Activated naive CD4-positive, alpha-beta T cell treated with anti-CD3 and anti-CD28 coated beads, Interleukin-2, amount 10 ng/mL, durations not matched to agents 7 days and 5 days (primary cell): Measurements from ENCODE around the gene MFAP3.
"Not testable (repeated sequence)": the region's sequence is repeated elsewhere in the genome, so short reads cannot be mapped to it uniquely, and the experiment has no call there.

ENCODE experiments used
- CTCF ChIA-PET: fragments of 350-600 bp; sonication (Branson Sonifier 250); formaldehyde crosslinking; loops from one replicate; lab custom pipeline; 2021; ENCODE audit warnings: antibody characterized with exemption; lab: Charles Lee
- DNase-seq: peaks from one replicate; pipeline ENCODE4 v3.0.0-alpha.2; 2020
- H3K27ac Mint-ChIP-seq: one replicate; pipeline ENCODE4 v1.8.0; 2021; ENCODE audit warnings: mild to moderate bottlenecking, moderate library complexity, mixed read lengths
- H3K27me3 Mint-ChIP-seq: one replicate; pipeline ENCODE4 v1.8.0; 2021; ENCODE audit warnings: mild to moderate bottlenecking, mixed read lengths
- H3K36me3 Mint-ChIP-seq: one replicate; pipeline ENCODE4 v1.8.0; 2021; ENCODE audit warnings: mixed read lengths
- H3K4me1 Mint-ChIP-seq: one replicate; pipeline ENCODE4 v1.8.0; 2021; ENCODE audit warnings: mixed read lengths
- H3K4me3 Mint-ChIP-seq: one replicate; pipeline ENCODE4 v1.8.0; 2021; ENCODE audit warnings: mild to moderate bottlenecking, moderate library complexity, mixed read lengths
- H3K9me3 Mint-ChIP-seq: one replicate; pipeline ENCODE4 v1.8.0; 2021; ENCODE audit warnings: mixed read lengths

MFAP3 gene

DNA sequence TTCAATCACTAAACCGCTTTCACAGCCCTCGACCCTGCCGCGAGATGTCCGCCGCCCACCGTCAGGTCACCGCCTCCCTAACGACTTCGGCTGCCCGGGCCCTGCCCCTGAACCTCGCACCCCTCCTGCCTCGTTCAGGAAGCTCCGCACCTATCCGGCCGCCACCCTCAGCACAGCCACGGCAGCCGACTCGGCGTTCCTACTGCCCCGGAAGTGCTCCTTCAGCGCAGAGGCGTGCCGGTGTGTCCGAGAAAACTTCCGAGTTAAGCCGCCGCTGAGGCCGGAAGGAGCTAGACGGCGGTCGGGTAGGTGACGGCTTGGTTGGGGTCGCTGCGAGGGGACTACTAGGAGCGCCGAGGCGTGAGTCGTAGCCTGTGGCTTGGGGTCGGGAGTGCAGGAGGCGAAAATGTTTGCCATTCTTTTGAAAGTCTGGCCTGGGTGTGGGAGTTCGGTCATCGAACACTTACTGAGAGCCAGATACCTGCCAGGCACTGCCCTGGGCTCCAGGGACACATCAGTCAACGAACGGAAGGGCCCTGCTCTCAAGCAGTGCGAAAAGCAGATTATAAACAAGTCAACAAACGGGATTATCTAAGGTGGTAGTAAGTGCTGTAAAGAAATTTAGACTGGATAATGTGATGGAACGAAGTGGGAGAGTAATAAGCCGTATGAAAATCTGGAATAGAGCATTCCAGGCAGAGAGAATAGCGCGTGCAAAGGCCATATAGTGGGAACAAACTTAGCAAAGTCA, at the start of gene MFAP3, which contains the start of gene FAM114A2:
MFAP3 (plus strand) TSS at position 261 of the 751 bp plus-strand sequence. CDS start 10,756 bp downstream, outside the sequence.
FAM114A2 (minus strand) TSS at position 204 of the 751 bp plus-strand sequence. CDS start 3,957 bp downstream, outside the sequence.
- Mint-ChIP-seq H3K27ac (peak within 1 kb of the TSS; percentile 96), H3K4me1 (peaks cover 46% of the 10 kb centered on the region), H3K27me3 (no peaks in the 10 kb centered on the region), H3K4me3 (peak within 1 kb of the TSS; percentile 89), H3K9me3 (no peaks in the 10 kb centered on the region), H3K36me3 (peaks cover 12% of the 10 kb centered on the region)
- peak; percentile 94 for DNase-seq
- CTCF ChIA-PET, result interaction anchor here (1.3 to 1.7 kb wide), 2 partner anchors 11 to 33 kb away, joined by 3 to 4 read pairs; no protein-coding TSS in a partner anchor

DNA sequence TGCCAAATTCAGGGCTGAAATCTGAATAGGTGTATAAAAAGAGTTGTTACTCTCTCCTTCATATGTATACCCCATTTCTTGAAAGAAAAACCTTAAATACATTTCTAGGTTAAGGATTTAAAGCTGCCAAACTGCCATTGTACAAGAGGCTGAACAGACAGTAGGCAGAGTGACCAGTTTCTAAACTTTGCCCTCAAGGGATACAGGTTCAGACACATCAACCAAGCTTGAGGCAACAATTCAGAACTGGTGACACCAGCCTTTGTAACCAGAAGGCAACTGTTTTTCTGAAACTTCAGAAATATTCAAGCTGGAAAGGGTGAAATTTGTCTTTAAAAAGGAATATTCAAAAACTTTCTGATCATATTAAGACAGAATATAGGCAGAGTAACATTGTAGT, 47.6 kb upstream of the MFAP3 start:
- Mint-ChIP-seq H3K4me3 (no peak overlapping the region), H3K27ac (no peak overlapping the region), H3K4me1 (no peaks in the 10 kb centered on the region), H3K9me3 (no peaks in the 10 kb centered on the region), H3K27me3 (no peaks in the 10 kb centered on the region), H3K36me3 (peaks cover 14% of the 10 kb centered on the region)
- DNase-seq, result no peak
- CTCF ChIA-PET, result interaction anchor here (0.8 kb wide), 1 partner anchor 460 kb away, joined by 3 read pairs; no protein-coding TSS in a partner anchor

DNA sequence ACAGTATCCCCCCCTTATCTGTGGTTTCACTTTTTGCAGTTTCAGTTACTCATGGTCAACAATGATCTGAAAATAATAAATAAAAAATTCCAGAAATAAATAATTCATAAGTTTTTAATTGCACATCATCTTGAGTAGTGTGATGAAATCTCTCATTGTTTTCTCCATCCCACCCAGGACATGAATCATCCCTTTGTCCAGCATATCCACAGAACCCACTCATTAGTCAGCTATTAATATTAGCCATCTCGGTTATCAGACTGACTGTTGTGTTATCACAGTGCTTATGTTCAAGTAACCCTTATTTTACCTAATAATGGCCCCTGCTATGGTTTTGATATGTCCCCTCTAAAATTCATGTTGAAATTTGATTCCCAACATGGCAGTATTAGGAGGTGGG, 40.8 kb upstream of the MFAP3 start:
- Mint-ChIP-seq H3K4me1 (no peaks in the 10 kb centered on the region), H3K27ac (no peak overlapping the region), H3K36me3 (peaks cover 18% of the 10 kb centered on the region), H3K27me3 (no peaks in the 10 kb centered on the region), H3K4me3 (no peak overlapping the region), H3K9me3 (no peaks in the 10 kb centered on the region)
- DNase-seq, result no peak
- CTCF ChIA-PET, result no interaction called here

DNA sequence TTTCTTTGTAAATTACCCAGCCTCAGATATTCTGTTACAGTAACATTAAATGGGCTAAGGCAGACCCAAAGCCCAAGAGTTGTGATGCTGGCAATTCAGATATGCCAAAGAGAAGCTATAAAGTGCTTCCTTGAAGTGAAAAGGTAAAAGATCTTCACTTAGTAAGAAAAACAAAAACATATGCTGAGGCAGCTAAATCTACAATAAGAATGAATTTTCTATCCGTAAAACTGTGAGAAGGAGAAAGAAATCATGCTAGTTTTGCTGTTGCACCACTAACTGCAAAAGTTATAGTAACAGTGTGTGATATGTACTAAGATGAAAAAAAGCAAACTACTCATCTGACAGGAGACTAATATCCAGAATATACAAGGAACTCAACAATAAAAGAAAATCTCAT, 40.0 kb upstream of the MFAP3 start:
- no peak for DNase-seq
- CTCF ChIA-PET, result no interaction called here
- Mint-ChIP-seq H3K4me3 (no peak overlapping the region), H3K27me3 (no peaks in the 10 kb centered on the region), H3K36me3 (peaks cover 18% of the 10 kb centered on the region), H3K27ac (no peak overlapping the region), H3K4me1 (no peaks in the 10 kb centered on the region), H3K9me3 (no peaks in the 10 kb centered on the region)

DNA sequence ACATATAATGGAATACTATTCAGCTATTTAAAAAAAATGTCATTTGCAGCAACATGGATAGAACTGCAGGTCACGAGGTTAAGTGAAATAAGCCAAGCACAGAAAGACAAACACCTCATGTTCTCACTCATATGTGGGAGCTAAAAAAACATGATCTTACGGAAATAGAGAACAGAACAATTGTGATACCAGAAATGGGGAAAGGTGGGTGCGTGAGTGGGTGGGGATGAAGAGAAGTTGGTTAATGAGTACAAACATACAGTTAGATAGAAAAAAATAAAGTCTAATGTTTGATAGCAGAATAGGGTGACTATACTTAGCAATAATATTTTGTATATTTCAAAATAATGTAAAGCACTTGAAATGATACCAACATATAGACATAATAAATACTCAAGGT, 38.8 kb upstream of the MFAP3 start:
- CTCF ChIA-PET, result interaction anchor here (0.7 kb wide), 1 partner anchor 94 kb away, joined by 3 read pairs; no protein-coding TSS in a partner anchor
- Mint-ChIP-seq H3K27ac (no peak overlapping the region), H3K9me3 (no peaks in the 10 kb centered on the region), H3K36me3 (peaks cover 15% of the 10 kb centered on the region), H3K4me3 (no peak overlapping the region), H3K27me3 (no peaks in the 10 kb centered on the region), H3K4me1 (no peaks in the 10 kb centered on the region)
- DNase-seq, result no peak

DNA sequence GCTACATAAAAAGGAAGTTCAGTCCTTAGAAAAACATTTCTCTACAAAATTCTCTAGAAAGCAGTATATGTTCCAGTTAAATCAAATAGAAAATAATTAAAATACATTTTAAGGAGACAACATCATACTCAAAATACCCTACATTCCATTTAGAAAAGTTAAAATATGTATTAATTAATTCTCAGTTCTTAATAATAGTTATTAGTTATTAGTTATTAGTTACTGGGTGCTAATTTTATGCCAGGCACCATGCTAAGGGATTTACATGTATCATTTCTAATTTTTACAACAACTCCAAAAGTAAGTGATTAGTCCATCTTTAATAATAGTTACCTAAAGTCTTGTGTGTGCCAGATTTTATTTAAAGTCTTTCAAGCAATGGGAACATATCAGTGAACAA, 38.1 kb upstream of the MFAP3 start:
- H3K27me3 Mint-ChIP-seq, result no peaks in the 10 kb centered on the region
- peaks cover 15% of the 10 kb centered on the region for H3K36me3 Mint-ChIP-seq
- no peak overlapping the region for H3K4me3 Mint-ChIP-seq
- no peak overlapping the region for H3K27ac Mint-ChIP-seq
- no peaks in the 10 kb centered on the region for H3K4me1 Mint-ChIP-seq
- no peaks in the 10 kb centered on the region for H3K9me3 Mint-ChIP-seq
- no peak for DNase-seq
- CTCF ChIA-PET, result no interaction called here

DNA sequence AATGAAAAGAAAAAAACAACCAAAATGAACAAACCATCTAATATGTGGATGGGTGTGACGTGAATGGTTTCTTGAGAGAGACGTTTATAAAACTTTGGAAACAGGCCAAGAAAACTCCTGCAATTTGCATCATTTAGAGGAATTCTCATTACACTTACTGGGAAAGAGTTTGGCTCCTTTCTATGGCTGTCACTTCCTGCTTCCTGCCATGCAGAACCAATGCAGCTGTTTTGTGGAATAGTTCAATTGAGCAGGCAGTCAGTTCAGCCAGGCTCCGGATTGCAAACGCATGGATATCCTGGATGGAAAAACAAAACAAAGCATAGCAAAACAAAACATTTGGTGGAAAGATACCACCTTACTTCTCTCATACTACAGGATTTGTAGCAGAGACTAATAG, 36.7 kb upstream of the MFAP3 start:
- no peak overlapping the region for H3K4me3 Mint-ChIP-seq
- no peaks in the 10 kb centered on the region for H3K4me1 Mint-ChIP-seq
- CTCF ChIA-PET, result no interaction called here
- H3K27ac Mint-ChIP-seq, result no peak overlapping the region
- no peaks in the 10 kb centered on the region for H3K27me3 Mint-ChIP-seq
- no peaks in the 10 kb centered on the region for H3K9me3 Mint-ChIP-seq
- peaks cover 11% of the 10 kb centered on the region for H3K36me3 Mint-ChIP-seq
- DNase-seq, result no peak

DNA sequence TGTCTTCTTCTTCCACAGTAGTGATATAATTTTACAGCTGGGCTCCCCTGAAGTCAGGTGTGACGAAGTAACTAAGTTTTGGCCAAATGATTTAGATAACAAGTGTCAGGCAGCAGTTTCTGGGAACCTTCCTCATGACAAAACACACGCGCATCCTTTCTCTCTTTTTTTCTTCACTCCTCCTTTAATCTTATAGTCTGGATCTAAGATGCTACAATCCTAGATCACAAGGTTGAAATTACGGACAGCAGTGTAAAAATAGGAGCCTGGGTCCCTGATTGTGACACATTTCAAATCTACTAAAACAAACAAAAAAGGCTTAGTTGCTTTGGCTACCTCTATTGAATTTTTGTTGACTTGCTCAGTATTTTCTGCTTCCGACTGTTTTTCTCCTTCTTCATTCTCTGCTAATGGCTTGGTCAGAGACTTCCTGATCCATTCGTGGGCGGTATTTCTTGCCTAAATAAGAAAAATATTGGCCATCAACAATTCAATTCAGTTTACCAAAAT, 36.2 kb upstream of the MFAP3 start:
- no peak overlapping the region for H3K4me3 Mint-ChIP-seq
- H3K27me3 Mint-ChIP-seq, result no peaks in the 10 kb centered on the region
- H3K27ac Mint-ChIP-seq, result no peak overlapping the region
- H3K36me3 Mint-ChIP-seq, result peaks cover 11% of the 10 kb centered on the region
- CTCF ChIA-PET, result no interaction called here
- no peaks in the 10 kb centered on the region for H3K4me1 Mint-ChIP-seq
- H3K9me3 Mint-ChIP-seq, result no peaks in the 10 kb centered on the region
- no peak for DNase-seq

DNA sequence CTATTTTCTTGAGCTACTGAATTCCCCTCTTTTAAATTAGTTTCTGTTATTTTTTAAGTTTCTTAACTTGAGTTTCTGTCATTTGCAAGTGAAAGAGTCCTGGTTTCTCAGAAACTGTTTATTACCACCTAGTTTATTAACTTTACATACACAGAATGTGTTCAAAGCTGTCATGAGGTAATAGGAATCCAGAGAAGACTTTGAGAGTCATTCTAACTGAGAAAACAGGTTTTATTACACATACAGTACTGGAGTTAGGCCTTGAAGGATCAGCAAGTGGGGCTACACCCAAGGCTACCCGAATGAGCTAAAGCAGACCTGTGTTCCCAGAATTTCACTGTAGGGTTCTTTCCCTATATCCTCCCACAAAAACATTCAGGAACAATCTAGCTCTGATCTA, 33.1 kb upstream of the MFAP3 start:
- CTCF ChIA-PET, result interaction anchor here (0.9 kb wide), 1 partner anchor 31 kb away, joined by 3 read pairs; no protein-coding TSS in a partner anchor
- DNase-seq, result no peak
- Mint-ChIP-seq H3K9me3 (no peaks in the 10 kb centered on the region), H3K4me1 (no peaks in the 10 kb centered on the region), H3K4me3 (no peak overlapping the region), H3K27ac (no peak overlapping the region), H3K27me3 (no peaks in the 10 kb centered on the region), H3K36me3 (peaks cover 7% of the 10 kb centered on the region)

DNA sequence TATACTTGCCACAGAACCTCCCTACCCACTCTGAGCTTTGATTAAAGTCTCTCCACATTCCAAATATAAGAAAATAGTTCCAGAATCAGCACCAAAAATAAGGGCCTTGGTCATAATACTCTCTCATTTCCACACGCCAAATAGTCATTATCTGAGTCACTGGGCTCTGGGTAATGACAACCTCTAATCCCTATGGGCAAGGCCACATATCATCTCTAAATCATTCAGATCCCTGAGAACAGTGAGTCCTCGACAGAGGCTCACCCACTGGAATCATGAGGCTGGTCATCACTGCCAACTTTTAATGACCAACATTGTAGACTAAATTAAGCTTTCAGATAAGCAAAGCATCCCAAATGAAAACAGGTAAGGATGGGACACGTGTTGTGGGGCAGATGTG, 28.1 kb upstream of the MFAP3 start:
- Mint-ChIP-seq H3K4me3 (no peak overlapping the region), H3K36me3 (peaks cover 16% of the 10 kb centered on the region), H3K27me3 (no peaks in the 10 kb centered on the region), H3K4me1 (no peaks in the 10 kb centered on the region), H3K27ac (no peak overlapping the region), H3K9me3 (no peaks in the 10 kb centered on the region)
- CTCF ChIA-PET, result no interaction called here
- DNase-seq, result no peak

DNA sequence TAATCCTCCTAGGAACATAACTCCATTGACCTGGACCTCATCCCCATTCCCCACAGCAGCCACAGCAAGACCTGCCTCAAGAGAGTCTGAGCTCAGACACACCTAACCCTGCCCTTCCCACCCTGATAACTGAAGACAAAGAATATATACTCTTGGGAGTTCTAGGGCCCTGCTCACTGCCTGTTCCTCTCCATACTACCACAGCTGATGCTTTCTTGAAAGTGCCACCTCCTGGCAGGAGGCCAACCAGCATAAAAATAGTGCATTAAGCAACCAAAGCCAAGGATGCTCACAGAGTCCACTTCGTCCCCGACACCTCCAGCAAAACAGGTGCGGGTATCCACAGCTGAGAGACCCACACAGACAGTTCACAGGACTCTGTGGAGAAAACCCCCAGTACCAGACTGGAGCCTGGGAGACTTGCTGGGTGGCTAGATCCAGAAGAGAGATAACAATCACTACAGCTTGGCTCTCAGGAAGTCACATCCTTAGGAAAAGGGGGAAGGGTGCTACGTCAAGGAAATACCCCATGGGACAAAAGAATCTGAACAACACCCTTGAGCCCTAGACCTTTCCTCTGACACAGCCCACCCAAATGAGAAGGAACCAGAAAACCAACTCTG, 23.6 kb upstream of the MFAP3 start:
- Mint-ChIP-seq H3K4me3 (no peak overlapping the region), H3K27ac (no peak overlapping the region), H3K9me3 (no peaks in the 10 kb centered on the region), H3K27me3 (no peaks in the 10 kb centered on the region), H3K4me1 (no peaks in the 10 kb centered on the region), H3K36me3 (peaks cover 45% of the 10 kb centered on the region)
- CTCF ChIA-PET, result no interaction called here
- DNase-seq, result no peak

DNA sequence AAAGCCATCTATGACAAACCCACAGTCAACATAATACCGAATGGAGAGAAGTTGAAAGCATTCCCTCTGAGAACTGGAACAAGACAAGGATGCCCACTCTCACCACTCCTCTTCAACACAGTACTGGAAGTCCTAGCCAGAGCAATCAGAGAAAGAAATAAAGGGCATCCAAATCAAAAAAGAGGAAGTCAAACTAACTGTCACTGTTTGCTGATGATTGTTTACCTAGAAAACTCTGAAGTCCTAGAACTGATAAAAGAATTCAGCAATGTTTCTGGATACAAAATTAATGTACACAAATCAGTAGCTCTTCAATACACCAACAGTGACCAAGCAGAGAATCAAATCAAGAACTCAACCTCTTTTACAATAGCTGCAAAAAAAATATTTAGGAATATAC, 19.8 kb upstream of the MFAP3 start:
- H3K4me3 Mint-ChIP-seq, H3K27ac Mint-ChIP-seq, CTCF ChIA-PET, H3K9me3 Mint-ChIP-seq, DNase-seq, H3K4me1 Mint-ChIP-seq, H3K27me3 Mint-ChIP-seq: not testable (repeated sequence)
- H3K36me3 Mint-ChIP-seq, result peaks cover 63% of the 10 kb centered on the region

DNA sequence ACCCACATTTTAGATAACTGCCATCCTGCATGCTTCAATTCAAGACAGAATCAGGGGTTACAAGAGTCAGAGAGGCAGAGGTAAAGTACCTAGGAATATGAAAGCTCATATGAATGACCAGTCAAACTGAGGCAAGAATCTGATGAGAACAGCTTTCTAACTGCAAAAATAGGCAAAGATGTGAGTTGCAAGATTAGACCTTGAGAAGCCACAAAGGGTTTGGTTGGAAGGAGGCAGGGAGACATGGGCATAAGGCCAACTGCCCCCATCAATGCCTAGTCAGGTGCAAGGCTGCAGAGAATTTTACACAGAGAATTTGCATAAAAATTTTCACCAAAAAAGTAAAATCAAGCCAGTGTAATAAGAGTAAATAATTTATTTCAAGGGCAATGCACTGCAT, 12.8 kb upstream of the MFAP3 start:
- no peak overlapping the region for H3K27ac Mint-ChIP-seq
- no peaks in the 10 kb centered on the region for H3K27me3 Mint-ChIP-seq
- H3K36me3 Mint-ChIP-seq, result peaks cover 22% of the 10 kb centered on the region
- CTCF ChIA-PET, result interaction anchor here (0.6 kb wide), 1 partner anchor 66 kb away, joined by 3 read pairs; no protein-coding TSS in a partner anchor
- no peaks in the 10 kb centered on the region for H3K4me1 Mint-ChIP-seq
- no peak for DNase-seq
- no peak overlapping the region for H3K4me3 Mint-ChIP-seq
- no peaks in the 10 kb centered on the region for H3K9me3 Mint-ChIP-seq

DNA sequence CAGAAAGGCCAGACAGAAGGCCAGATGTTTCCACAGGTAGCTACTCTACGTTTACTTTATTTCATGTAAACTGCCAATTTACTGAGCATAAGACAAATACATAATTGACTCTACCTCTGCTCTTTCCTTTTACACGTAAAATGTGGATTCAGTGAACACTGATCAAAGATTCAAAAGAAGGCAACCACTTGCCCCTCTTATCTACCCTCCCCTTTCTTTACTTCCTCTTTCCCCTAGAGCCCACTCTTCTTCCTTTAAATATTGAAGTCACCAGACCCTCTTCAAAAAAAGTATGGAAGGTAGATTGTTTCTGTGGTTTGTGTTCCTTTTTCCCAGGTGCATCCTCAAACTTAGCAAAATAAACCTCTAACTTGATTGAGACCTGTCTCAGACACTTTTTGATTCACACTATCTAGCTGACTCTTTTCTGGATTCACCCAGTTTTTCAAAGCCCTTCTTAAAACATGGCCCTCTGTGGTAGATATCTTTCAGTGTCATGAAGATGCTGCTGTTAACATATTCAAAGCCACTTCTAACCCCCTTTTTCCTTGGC, 6.8 kb upstream of the MFAP3 start:
- no peak for DNase-seq
- Mint-ChIP-seq H3K4me1 (peaks cover 6% of the 10 kb centered on the region), H3K36me3 (peaks cover 17% of the 10 kb centered on the region), H3K4me3 (no peak overlapping the region), H3K27ac (no peak overlapping the region), H3K27me3 (no peaks in the 10 kb centered on the region), H3K9me3 (no peaks in the 10 kb centered on the region)
- CTCF ChIA-PET, result no interaction called here
